Measurements from ENCODE around the gene CLDN9. TPM values are rescaled to one million over a fixed set of nuclear protein-coding genes. Genes with fewer than 3 reads are reported as not detected.
A peak's percentile ranks its signal among the peaks of the same experiment; 100 is the strongest.

CLDN9 gene
- total and polyA plus RNA-seq, 9 of the 15 experiments (the other 6 are each of a cell fraction or from before 2014, with no cell fraction given): 0.12 to 0.44 (median 0.22) TPM; not detected in 4

- no peak for TF ChIP-seq DEAF1 (CRISPR knock-in tag; IDR thresholded peaks at IDR 0.05)
- no peak; the same call in 1 of the 2 replicates for TF ChIP-seq KLF1 (tag; IDR thresholded peaks at IDR 0.05)
- no peak for TF ChIP-seq RBM14 (IDR thresholded peaks at IDR 0.05; ENCODE audit: borderline replicate concordance, insufficient read depth, low read depth, low read length)
- TF ChIP-seq SIN3A (IDR thresholded peaks at IDR 0.05; ENCODE audit: borderline replicate concordance in 2 of 2, control insufficient read depth in 1 of 2, low read depth in 2 of 2, low read length in 2 of 2): peak; percentile 33 to 51; a peak in 2 of 4 replicates
- TF ChIP-seq HCFC1 (IDR thresholded peaks at IDR 0.05; ENCODE audit: low read depth, low read length): peak; percentile 99
- no peak; the same call in none of the 2 replicates for TF ChIP-seq CBX1 (IDR thresholded peaks at IDR 0.05; ENCODE audit: low read depth)
- no peak for TF ChIP-seq STAG1 (CRISPR knock-in tag; IDR thresholded peaks at IDR 0.05; ENCODE audit: borderline replicate concordance)
- TF ChIP-seq TAF9B (IDR thresholded peaks at IDR 0.05; ENCODE audit: partially characterized antibody): no peak
- TF ChIP-seq KHSRP (IDR thresholded peaks at IDR 0.05): no peak
- no peak for TF ChIP-seq NUFIP1 (IDR thresholded peaks at IDR 0.05; ENCODE audit: partially characterized antibody)
- TF ChIP-seq CC2D1A (IDR thresholded peaks at IDR 0.05): no peak
- no peak for TF ChIP-seq STAT5B (CRISPR knock-in tag; IDR thresholded peaks at IDR 0.05)
- TF ChIP-seq ETV1 (tag; conservative IDR thresholded peaks at IDR 0.05; ENCODE audit: low read depth): peak; percentile 72
- 0 out of 2 replicates have a peak, but pooled peaks have one; percentile 25 for TF ChIP-seq ELF2 (CRISPR knock-in tag; IDR thresholded peaks at IDR 0.05)
- no peak for TF ChIP-seq STAT5A (IDR thresholded peaks at IDR 0.05; ENCODE audit: borderline replicate concordance, low read length)
- TF ChIP-seq, protein P1, sequence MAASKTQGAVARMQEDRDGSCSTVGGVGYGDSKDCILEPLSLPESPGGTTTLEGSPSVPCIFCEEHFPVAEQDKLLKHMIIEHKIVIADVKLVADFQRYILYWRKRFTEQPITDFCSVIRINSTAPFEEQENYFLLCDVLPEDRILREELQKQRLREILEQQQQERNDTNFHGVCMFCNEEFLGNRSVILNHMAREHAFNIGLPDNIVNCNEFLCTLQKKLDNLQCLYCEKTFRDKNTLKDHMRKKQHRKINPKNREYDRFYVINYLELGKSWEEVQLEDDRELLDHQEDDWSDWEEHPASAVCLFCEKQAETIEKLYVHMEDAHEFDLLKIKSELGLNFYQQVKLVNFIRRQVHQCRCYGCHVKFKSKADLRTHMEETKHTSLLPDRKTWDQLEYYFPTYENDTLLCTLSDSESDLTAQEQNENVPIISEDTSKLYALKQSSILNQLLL (CRISPR knock-in tag; IDR thresholded peaks at IDR 0.05; ENCODE audit: borderline replicate concordance): no peak
- TF ChIP-seq GABPB2 (CRISPR knock-in tag; conservative IDR thresholded peaks at IDR 0.05): no peak
- TF ChIP-seq ZNF311 (CRISPR knock-in tag; IDR thresholded peaks at IDR 0.05): no peak
- peak; percentile 35; the same call in 1 of the 2 replicates for TF ChIP-seq ZKSCAN1 (IDR thresholded peaks at IDR 0.05; ENCODE audit: low read depth, low read length)
- TF ChIP-seq BDP1 (IDR thresholded peaks at IDR 0.05; ENCODE audit: insufficient read depth, insufficient read length): no peak
- TF ChIP-seq ZNF77 (CRISPR knock-in tag; IDR thresholded peaks at IDR 0.05): 0 out of 2 replicates have a peak, but pooled peaks have one; percentile 25
- peak; percentile 85 for TF ChIP-seq POLR2AphosphoS5 (IDR thresholded peaks at IDR 0.05; ENCODE audit: control insufficient read depth, insufficient read depth, low read depth, low read length)
- no peak for TF ChIP-seq ZBTB1 (CRISPR knock-in tag; IDR thresholded peaks at IDR 0.05; ENCODE audit: borderline replicate concordance, low read depth)
- TF ChIP-seq HNRNPL (IDR thresholded peaks at IDR 0.05; ENCODE audit: low read depth, low read length): 0 out of 2 replicates have a peak, but pooled peaks have one; percentile 45
- no peak for TF ChIP-seq DIDO1 (tag; IDR thresholded peaks at IDR 0.05; ENCODE audit: low read depth)
- TF ChIP-seq ZEB2 (IDR thresholded peaks at IDR 0.05): no peak
Observed at GRCh38 chr16:3023669-3024478, 11.2 kb downstream of the CLDN9 start, which contains the start of the genes HCFC1R1 and THOC6 (continued).
